Neural cell (in vitro differentiated cells): ENCODE results near the gene CLIC1. TPM values are rescaled to one million over a fixed set of nuclear protein-coding genes. Genes with fewer than 3 reads are reported as not detected.

Experiments used
- H2AFZ ChIP-seq: fragments of 200-600, 300-800 bp; sonication (generic), shearing (Covaris generic); 2 replicates; pipeline ENCODE4 v1.6.0; 2014; ENCODE audit warnings: low read depth, mild to moderate bottlenecking, antibody characterized with exemption, low read length, moderate library complexity
- H3F3A ChIP-seq: fragments of 200-600 bp; shearing (Covaris generic); 2 replicates; pipeline ENCODE4 v1.6.1; 2016; ENCODE audit warnings: mild to moderate bottlenecking, moderate library complexity, mixed read lengths, antibody characterized with exemption, low read length; ENCODE audit not compliant: insufficient read depth, poor library complexity, severe bottlenecking
- H3K27ac ChIP-seq: fragments of 200-600, 300-800 bp; sonication (generic), shearing (Covaris generic); 2 replicates; pipeline ENCODE4 v1.5.1; 2014; ENCODE audit warnings: mild to moderate bottlenecking, low read length, moderate library complexity
- H3K27me3 ChIP-seq: fragments of 300-800, 200-600 bp; sonication (generic), shearing (Covaris generic); 2 replicates; pipeline ENCODE4 v1.6.0; 2014; ENCODE audit warnings: mild to moderate bottlenecking, low read depth, low read length, moderate library complexity; ENCODE audit not compliant: insufficient read depth
- H3K36me3 ChIP-seq: fragments of 300-800, 200-600 bp; sonication (generic), shearing (Covaris generic); 2 replicates; pipeline ENCODE4 v1.5.1; 2014; ENCODE audit warnings: mild to moderate bottlenecking, antibody characterized with exemption, low read length, moderate library complexity; ENCODE audit not compliant: insufficient read depth
- H3K4me2 ChIP-seq: fragments of 300-800, 200-600 bp; sonication (generic), shearing (Covaris generic); 2 replicates; pipeline ENCODE4 v1.6.0; 2014; ENCODE audit warnings: mild to moderate bottlenecking, low read length
- H3K4me3 ChIP-seq: fragments of 300-800, 200-600 bp; sonication (generic), shearing (Covaris generic); 2 replicates; pipeline ENCODE4 v1.5.1; 2014; ENCODE audit warnings: mild to moderate bottlenecking, low read length, moderate library complexity
- H3K79me2 ChIP-seq: fragments of 200-600 bp; shearing (Covaris generic); replicated peaks from 2 replicates; pipeline ENCODE4 v1.6.0; 2014; ENCODE audit warnings: mild to moderate bottlenecking, low read length, moderate library complexity; ENCODE audit not compliant: insufficient read depth
- H3K9ac ChIP-seq: fragments of 300-800, 200-600 bp; sonication (generic), shearing (Covaris generic); 2 replicates; pipeline ENCODE4 v1.6.1; 2016; ENCODE audit warnings: mild to moderate bottlenecking, low read length, mixed read lengths
- H3K9me2 ChIP-seq: fragments of 200-600 bp; shearing (Covaris generic); 2 replicates; pipeline ENCODE4 v1.6.1; 2016; ENCODE audit warnings: mild to moderate bottlenecking, low read length, mixed read lengths; ENCODE audit not compliant: insufficient read depth
- H3K9me3 ChIP-seq: fragments of 200-600, 300-800 bp; sonication (generic), shearing (Covaris generic); 2 replicates; pipeline ENCODE4 v1.6.1; 2016; ENCODE audit warnings: mild to moderate bottlenecking, mixed run types, low read length, moderate library complexity, mixed read lengths
- H4K20me1 ChIP-seq: fragments of 200-600 bp; shearing (Covaris generic); 2 replicates; pipeline ENCODE4 v1.6.1; 2016; ENCODE audit warnings: mild to moderate bottlenecking, mixed run types; ENCODE audit not compliant: insufficient read depth
- CTCF ChIP-seq: fragments of 450-650 bp; IDR thresholded peaks from 2 replicates; pipeline ENCODE4 v1.5.1; 2014; ENCODE audit warnings: antibody characterized with exemption, mild to moderate bottlenecking, moderate library complexity; ENCODE audit not compliant: poor library complexity, severe bottlenecking
- EP300 ChIP-seq: fragments of 450-650 bp; conservative IDR thresholded peaks from 2 replicates; pipeline ENCODE4 v1.6.1; 2014; ENCODE audit warnings: antibody characterized with exemption, mild to moderate bottlenecking, moderate library complexity; ENCODE audit not compliant: poor library complexity, severe bottlenecking
- EZH2 ChIP-seq: fragments of 200-600, 300-800 bp; shearing (Covaris generic), sonication (generic); IDR thresholded peaks from 2 replicates; pipeline ENCODE4 v1.6.1; 2014; ENCODE audit warnings: antibody characterized with exemption, low read length, borderline replicate concordance, mild to moderate bottlenecking; ENCODE audit not compliant: insufficient read depth, poor library complexity, severe bottlenecking
- MXI1 ChIP-seq: fragments of 450-650 bp; conservative IDR thresholded peaks from 2 replicates; pipeline ENCODE4 v1.6.1; 2014; ENCODE audit warnings: antibody characterized with exemption, mild to moderate bottlenecking; ENCODE audit not compliant: poor library complexity, severe bottlenecking
- POLR2AphosphoS5 ChIP-seq: IDR thresholded peaks from 2 replicates; pipeline ENCODE4 v1.6.1; 2012
- RAD21 ChIP-seq: fragments of 450-650 bp; conservative IDR thresholded peaks from 2 replicates; pipeline ENCODE4 v1.6.1; 2014; ENCODE audit warnings: antibody characterized with exemption, mild to moderate bottlenecking, moderate library complexity
- REST ChIP-seq: IDR thresholded peaks from 2 replicates; pipeline ENCODE4 v1.6.1; 2012; ENCODE audit warnings: borderline replicate concordance
- SMC3 ChIP-seq: fragments of 450-650 bp; conservative IDR thresholded peaks from 2 replicates; pipeline ENCODE4 v1.6.1; 2014; ENCODE audit warnings: antibody characterized with exemption, mild to moderate bottlenecking, moderate library complexity; ENCODE audit not compliant: poor library complexity
- TAF1 ChIP-seq: IDR thresholded peaks from 2 replicates; pipeline ENCODE4 v1.6.1; 2012; ENCODE audit warnings: low read depth
- polyA plus RNA-seq: library from polyadenylated mRNA; depleted of rRNA; stranded (reverse); fragments of >200 nt; gene quantifications from 2 replicates; pipeline ENCODE4 v1.2.3, GENCODE V29; 2014

The CLIC1 gene
- polyA plus RNA-seq, 1 donor from 2014 or later = 5.5 TPM

- H3K9me3 ChIP-seq = no peaks in the 10 kb centered on the region
- no peaks in the 10 kb centered on the region for H3F3A ChIP-seq
- peaks cover 5% of the 10 kb centered on the region for H3K36me3 ChIP-seq
- no peaks in the 10 kb centered on the region for H3K27me3 ChIP-seq
- H4K20me1 ChIP-seq = no peaks in the 10 kb centered on the region
- H3K4me2 ChIP-seq = no peak within 1 kb of the TSS
- no peak within 1 kb of the TSS for H3K9ac ChIP-seq
- no peaks in the 10 kb centered on the region for H3K79me2 ChIP-seq
- no peak within 1 kb of the TSS for H3K4me3 ChIP-seq
- H3K9me2 ChIP-seq = no peaks in the 10 kb centered on the region
- TF ChIP-seq RAD21 (no peak), MXI1 (no peak), CTCF (no peak), TAF1 (no peak), REST (no peak), POLR2AphosphoS5 (no peak), EZH2 (no peak), SMC3 (no peak), EP300 (no peak)
- no peak within 1 kb of the TSS for H3K27ac ChIP-seq
- no peak within 1 kb of the TSS for H2AFZ ChIP-seq
These were observed 40.8 kb upstream of the CLIC1 start, which contains the start of gene VWA7 for GRCh38 chr6:31776989-31777666. Gene VWA7 (minus strand): TSS chr6:31777328. CDS start chr6:31776779, 549 bp downstream.

GRCh38 chr6:31776485-31776988 lies 40.2 kb upstream of the CLIC1 start:
- no peaks in the 10 kb centered on the region for H3K79me2 ChIP-seq
- no peak overlapping the region for H3K9ac ChIP-seq
- no peaks in the 10 kb centered on the region for H3K9me2 ChIP-seq
- peaks cover 5% of the 10 kb centered on the region for H3K36me3 ChIP-seq
- no peak overlapping the region for H3K4me3 ChIP-seq
- no peaks in the 10 kb centered on the region for H3K9me3 ChIP-seq
- no peaks in the 10 kb centered on the region for H4K20me1 ChIP-seq
- TF ChIP-seq CTCF = no peak
- TF ChIP-seq MXI1 = no peak
- no peak for TF ChIP-seq RAD21
- no peak for TF ChIP-seq EP300
- TF ChIP-seq POLR2AphosphoS5 = no peak
- TF ChIP-seq SMC3 = no peak
- TF ChIP-seq REST = no peak
- TF ChIP-seq TAF1 = no peak
- TF ChIP-seq EZH2 = no peak
- H3K27me3 ChIP-seq = no peaks in the 10 kb centered on the region
- H2AFZ ChIP-seq = no peak overlapping the region
- H3K27ac ChIP-seq = no peak overlapping the region
- no peak overlapping the region for H3K4me2 ChIP-seq
- no peaks in the 10 kb centered on the region for H3F3A ChIP-seq
